GM10248 (cell line): Measurements from ENCODE around the gene ESRRG.
A peak's percentile ranks its signal among the peaks of the same experiment; 100 is the strongest.

Experiments used
- CTCF ChIA-PET: fragments of 300-600 bp; sonication (Branson Sonifier 250); formaldehyde crosslinking; extraction: SDS; loops from one replicate; lab custom pipeline; 2021; ENCODE audit warnings: antibody characterized with exemption; lab: Yijun Ruan, JAX
- POLR2A ChIA-PET: fragments of 350-650 bp; sonication (Branson Sonifier 250); formaldehyde crosslinking; extraction: SDS; loops from one replicate; lab custom pipeline; 2020; ENCODE audit warnings: antibody characterized with exemption; lab: Yijun Ruan, JAX
- DNase-seq: peaks from one replicate; pipeline ENCODE4 v3.0.0; 2012; ENCODE audit errors: extremely low spot score
- TF ChIP-seq, protein P1 (sequence below): IDR thresholded peaks from 2 replicates; pipeline ENCODE4 v1.5.1; 2012; ENCODE audit warnings: mild to moderate bottlenecking, low read depth; ENCODE audit errors: extremely low read depth, missing control alignments, control extremely low read depth

Gene ESRRG

DNA sequence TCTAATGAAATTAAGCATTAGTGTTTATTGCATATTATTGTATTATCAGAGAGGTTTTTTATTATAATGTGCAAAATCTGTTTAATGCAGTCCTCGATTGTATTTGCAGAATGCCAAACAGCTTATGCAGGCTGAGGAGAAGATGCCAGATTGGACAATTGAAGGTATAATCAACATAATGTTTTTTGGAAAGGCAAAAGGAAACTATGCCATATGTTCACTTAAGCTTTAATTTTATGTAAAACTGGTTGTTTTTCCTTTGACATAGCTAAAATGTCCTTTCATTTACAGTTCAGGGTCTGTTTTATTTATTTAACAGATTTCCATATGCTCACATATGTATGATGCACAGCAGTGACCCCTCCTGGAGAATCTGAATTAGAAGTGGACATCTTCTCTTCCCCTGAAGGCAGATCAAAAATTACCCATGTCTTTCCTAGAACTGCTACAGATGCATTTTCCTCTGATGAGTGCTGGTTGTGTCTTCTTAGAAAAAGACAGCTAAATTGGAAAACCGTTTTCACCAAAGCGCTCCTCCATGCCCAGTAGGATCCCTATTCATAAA, 156.5 kb downstream of the ESRRG start:
- CTCF ChIA-PET, result interaction anchor here (0.9 to 3.1 kb wide), 8 partner anchors 10 to 328 kb away, joined by 3 to 20 read pairs (median 3); no protein-coding TSS in a partner anchor
- POLR2A ChIA-PET, result no interaction called here
- TF ChIP-seq, protein P1, sequence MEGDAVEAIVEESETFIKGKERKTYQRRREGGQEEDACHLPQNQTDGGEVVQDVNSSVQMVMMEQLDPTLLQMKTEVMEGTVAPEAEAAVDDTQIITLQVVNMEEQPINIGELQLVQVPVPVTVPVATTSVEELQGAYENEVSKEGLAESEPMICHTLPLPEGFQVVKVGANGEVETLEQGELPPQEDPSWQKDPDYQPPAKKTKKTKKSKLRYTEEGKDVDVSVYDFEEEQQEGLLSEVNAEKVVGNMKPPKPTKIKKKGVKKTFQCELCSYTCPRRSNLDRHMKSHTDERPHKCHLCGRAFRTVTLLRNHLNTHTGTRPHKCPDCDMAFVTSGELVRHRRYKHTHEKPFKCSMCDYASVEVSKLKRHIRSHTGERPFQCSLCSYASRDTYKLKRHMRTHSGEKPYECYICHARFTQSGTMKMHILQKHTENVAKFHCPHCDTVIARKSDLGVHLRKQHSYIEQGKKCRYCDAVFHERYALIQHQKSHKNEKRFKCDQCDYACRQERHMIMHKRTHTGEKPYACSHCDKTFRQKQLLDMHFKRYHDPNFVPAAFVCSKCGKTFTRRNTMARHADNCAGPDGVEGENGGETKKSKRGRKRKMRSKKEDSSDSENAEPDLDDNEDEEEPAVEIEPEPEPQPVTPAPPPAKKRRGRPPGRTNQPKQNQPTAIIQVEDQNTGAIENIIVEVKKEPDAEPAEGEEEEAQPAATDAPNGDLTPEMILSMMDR, result peak; percentile 8

DNA sequence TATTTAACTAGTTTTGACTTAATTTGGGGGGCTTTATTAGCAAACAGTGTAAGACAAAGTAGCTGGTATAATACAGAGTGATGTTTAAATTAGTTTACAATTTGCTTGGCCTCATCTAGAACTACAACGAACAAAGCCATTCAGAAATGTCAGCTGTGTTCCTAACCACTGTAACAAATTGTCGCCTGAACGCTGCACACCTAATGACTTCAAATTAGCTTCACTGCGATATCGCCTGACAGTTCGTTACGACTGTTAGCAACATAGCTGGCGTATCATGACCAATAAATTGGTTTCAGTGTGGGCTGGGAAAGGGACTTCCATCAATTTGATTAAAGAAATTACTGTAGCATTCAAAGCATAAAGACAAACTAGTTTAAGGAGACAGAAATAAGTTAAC, 160.1 kb downstream of the ESRRG start:
- POLR2A ChIA-PET, result no interaction called here
- TF ChIP-seq, protein P1, result no peak
- CTCF ChIA-PET, result no interaction called here
- no peak for DNase-seq

More for the DNA sequence above, 156.5 kb downstream of the ESRRG start:
- DNase-seq, result no peak

DNA sequence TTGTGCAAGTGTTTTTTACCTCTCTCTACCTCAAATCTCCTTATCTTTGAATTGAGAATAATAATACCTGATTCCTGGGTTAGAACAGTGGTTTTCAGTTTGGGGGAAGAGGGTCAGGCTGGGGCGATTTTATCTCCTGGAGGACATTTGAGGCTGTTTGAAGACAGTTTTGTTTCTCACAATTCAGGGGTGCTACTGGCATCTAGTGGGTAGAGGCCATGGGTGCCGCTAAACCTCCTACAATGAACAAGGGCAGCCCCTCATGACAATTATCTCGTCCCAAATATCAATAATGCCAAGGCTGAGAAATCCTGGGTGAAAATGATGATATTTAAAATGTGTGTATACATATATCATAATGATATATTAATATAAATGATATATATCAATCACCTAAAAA, 160.8 kb downstream of the ESRRG start:
- CTCF ChIA-PET, result interaction anchor here (1.3 kb wide), 1 partner anchor 34 kb away, joined by 3 read pairs; no protein-coding TSS in a partner anchor
- no peak for DNase-seq
- TF ChIP-seq, protein P1, result no peak

DNA sequence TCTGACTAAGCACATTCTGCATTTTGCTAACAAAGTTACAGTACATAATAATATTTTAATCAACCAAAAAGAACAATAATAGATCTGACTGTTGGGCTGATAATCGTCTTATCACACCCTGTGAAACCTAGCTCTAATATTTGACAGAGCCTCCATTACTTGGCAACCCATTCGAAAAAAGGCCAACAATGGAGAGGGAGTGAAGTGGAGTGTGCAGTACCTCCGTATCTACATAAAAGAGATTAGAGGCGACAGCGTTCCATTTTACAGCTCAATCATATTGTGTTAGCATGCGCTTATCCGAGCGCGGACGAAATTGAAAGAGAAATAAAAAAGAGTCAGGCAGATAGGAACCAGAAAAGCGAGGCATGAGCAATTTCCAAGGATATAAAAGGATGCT, 162.7 kb downstream of the ESRRG start:
- CTCF ChIA-PET, result interaction anchor here (1.4 kb wide), 1 partner anchor 8 kb away, joined by 4 read pairs; no protein-coding TSS in a partner anchor
- TF ChIP-seq, protein P1, result no peak
- POLR2A ChIA-PET, result no interaction called here
- DNase-seq, result no peak

More for the DNA sequence above, 160.8 kb downstream of the ESRRG start:
- POLR2A ChIA-PET, result no interaction called here

DNA sequence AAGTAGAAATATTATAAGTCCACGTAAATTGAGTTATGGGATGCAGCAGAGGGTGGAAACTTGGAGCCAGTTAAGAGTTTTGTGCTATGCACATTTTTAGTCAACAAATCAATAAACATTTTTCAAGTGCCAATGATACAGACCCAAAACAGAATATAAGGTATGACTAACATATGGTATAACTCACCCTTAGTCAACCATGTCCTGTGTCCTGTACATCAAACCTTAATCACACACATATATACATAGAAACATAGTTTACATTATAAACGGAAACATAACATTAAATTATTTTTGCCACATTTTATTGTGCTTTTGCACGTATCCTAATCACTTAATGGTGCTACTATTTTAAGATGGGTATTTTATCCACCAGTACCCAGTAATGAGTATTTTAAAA, 163.9 kb downstream of the ESRRG start:
- TF ChIP-seq, protein P1, result no peak
- CTCF ChIA-PET, result no interaction called here

DNA sequence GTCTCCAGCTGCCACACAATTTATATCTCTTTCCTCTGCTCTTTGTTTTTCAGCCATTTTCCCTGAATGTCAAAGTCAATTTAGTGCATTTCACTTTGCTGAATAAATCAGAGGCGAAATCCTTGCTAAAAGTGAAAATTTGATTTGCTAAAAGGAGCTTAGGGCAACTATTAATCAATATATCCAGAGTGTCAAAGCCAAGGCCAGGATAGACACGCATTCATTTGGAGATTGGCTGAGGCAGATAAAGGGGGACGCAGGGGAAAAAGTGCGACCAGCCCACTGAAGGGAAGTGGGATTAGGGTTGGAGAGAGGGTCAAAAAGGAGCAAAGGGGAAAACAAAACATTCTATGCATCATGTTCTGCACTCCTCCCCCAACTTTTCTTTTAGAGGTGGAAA, 167.6 kb downstream of the ESRRG start:
- POLR2A ChIA-PET, result no interaction called here
- TF ChIP-seq, protein P1, result no peak
- CTCF ChIA-PET, result interaction anchor here (0.8 to 4.1 kb wide), 2 partner anchors 12 to 15 kb away, joined by 3 to 20 read pairs; no protein-coding TSS in a partner anchor
- no peak for DNase-seq

More for the DNA sequence above, 163.9 kb downstream of the ESRRG start:
- DNase-seq, result no peak
- POLR2A ChIA-PET, result no interaction called here
